Fibroblast of lung (primary cell): ENCODE data around the gene ANKRD44. TPM values are rescaled to one million over a fixed set of nuclear protein-coding genes. Genes with fewer than 3 reads are reported as not detected.
A peak's percentile ranks its signal among the peaks of the same experiment; 100 is the strongest.

Experiments
- DNase-seq, 2 donors: peaks; one replicate each; pipeline versions ENCODE4 v3.0.0 to v3.0.0-alpha.2; 2010; ENCODE audit warnings: low read depth in 2 of 2
- H2AFZ ChIP-seq: 2 replicates; pipeline ENCODE4 v1.5.1; 2012; ENCODE audit warnings: low read length, control low read depth, inconsistent platforms
- H3K27ac ChIP-seq: 2 replicates; pipeline ENCODE4 v1.5.1; 2011; ENCODE audit warnings: low read length, control low read depth; ENCODE audit not compliant: insufficient read depth
- H3K27me3 ChIP-seq: 2 replicates; pipeline ENCODE4 v1.5.1; 2011; ENCODE audit warnings: mild to moderate bottlenecking, low read length; ENCODE audit not compliant: control insufficient read depth, insufficient read depth
- H3K36me3 ChIP-seq: 2 replicates; pipeline ENCODE4 v1.5.1; 2011; ENCODE audit warnings: low read length; ENCODE audit not compliant: control insufficient read depth, insufficient read depth
- H3K4me1 ChIP-seq: 2 replicates; pipeline ENCODE4 v1.5.1; 2011; ENCODE audit warnings: low read length; ENCODE audit not compliant: control insufficient read depth, insufficient read depth; ENCODE audit errors: extremely low read depth
- H3K4me2 ChIP-seq: 2 replicates; pipeline ENCODE4 v1.5.1; 2011; ENCODE audit warnings: low read length, control low read depth; ENCODE audit not compliant: insufficient read depth; ENCODE audit errors: extremely low read depth
- H3K4me3 ChIP-seq, 4 experiments: fragments of 200-600 bp in 1 of 4; sonication (generic) in 1 of 4; replicated peaks in 1 of 4; 2 replicates each; pipeline ENCODE4 v1.5.1; 2011 to 2016; ENCODE audit warnings: low read length in 4 of 4, low read depth in 3 of 4, mild to moderate bottlenecking in 3 of 4, control low read depth in 2 of 4, inconsistent platforms in 1 of 4, mixed read lengths in 1 of 4; ENCODE audit not compliant: insufficient read depth in 1 of 4; ENCODE audit errors: control extremely low read depth in 1 of 4
- H3K79me2 ChIP-seq: 2 replicates; pipeline ENCODE4 v1.5.1; 2012; ENCODE audit warnings: mild to moderate bottlenecking, low read length, inconsistent platforms; ENCODE audit not compliant: control insufficient read depth, insufficient read depth
- H3K9ac ChIP-seq: 2 replicates; pipeline ENCODE4 v1.5.1; 2011; ENCODE audit warnings: mild to moderate bottlenecking, low read length, control low read depth; ENCODE audit not compliant: insufficient read depth
- H3K9me3 ChIP-seq: 2 replicates; pipeline ENCODE4 v1.5.1; 2012; ENCODE audit warnings: low read depth, low read length; ENCODE audit not compliant: control insufficient read depth, insufficient read depth
- H4K20me1 ChIP-seq: 2 replicates; pipeline ENCODE4 v1.5.1; 2011; ENCODE audit warnings: low read length; ENCODE audit not compliant: control insufficient read depth, insufficient read depth; ENCODE audit errors: extremely low read depth
- CTCF ChIP-seq, 2 donors: IDR thresholded peaks in 1 of 2; conservative IDR thresholded peaks in 1 of 2; 1 replicate in 1 of 2; 2 replicates in 1 of 2; pipeline ENCODE4 v1.5.1; 2011 to 2012; ENCODE audit warnings: low read length in 2 of 2, control low read depth in 1 of 2, inconsistent platforms in 1 of 2, low read depth in 1 of 2, mild to moderate bottlenecking in 1 of 2
- EZH2 ChIP-seq: IDR thresholded peaks from 2 replicates; pipeline ENCODE4 v1.5.1; 2012; ENCODE audit warnings: low read length, control low read depth, mild to moderate bottlenecking; ENCODE audit errors: missing control alignments
- polyA plus RNA-seq, 2 donors: library from polyadenylated mRNA; depleted of rRNA in 1 of 2; stranded (reverse) in 1 of 2; unstranded in 1 of 2; fragments of >200 nt; gene quantifications; 2 replicates each; pipeline ENCODE4 v1.2.1, GENCODE V29; 2011 to 2012; ENCODE audit warnings: missing spikeins in 1 of 2
- total RNA-seq: library from RNA; depleted of rRNA; stranded (reverse); fragments of >200 nt; gene quantifications from 2 replicates; pipeline ENCODE4 v1.2.1, GENCODE V29; 2014

ANKRD44 gene
- total and polyA plus RNA-seq, 2 donors (not counting 1 experiment from before 2014, with no cell fraction given), result 7.6 to 9.7 TPM

- no peaks in the 10 kb centered on the region for H3K27me3 ChIP-seq
- no peaks in the 10 kb centered on the region for H3K9me3 ChIP-seq
- no peak overlapping the region for H3K4me3 ChIP-seq
- no peaks in the 10 kb centered on the region for H3K79me2 ChIP-seq
- H3K4me1 ChIP-seq, result no peaks in the 10 kb centered on the region
- no peak overlapping the region for H3K27ac ChIP-seq
- H3K36me3 ChIP-seq, result no peaks in the 10 kb centered on the region
- no peak overlapping the region for H2AFZ ChIP-seq
- H3K9ac ChIP-seq, result no peak overlapping the region
- H4K20me1 ChIP-seq, result no peaks in the 10 kb centered on the region
- no peak overlapping the region for H3K4me2 ChIP-seq
- no peak for TF ChIP-seq CTCF (conservative IDR thresholded peaks at IDR 0.05 in 1 of 2, IDR thresholded peaks at IDR 0.05 in 1 of 2; ENCODE audit: low read depth in 1 of 2, low read length in 2 of 2)
- no peak for DNase-seq
Measured at GRCh38 chr2:197170208-197170607, 140.4 kb downstream of the ANKRD44 start.

GRCh38 chr2:197168705-197169104, 141.9 kb downstream of the ANKRD44 start:
- Histone ChIP-seq H3K9me3 (no peaks in the 10 kb centered on the region), H3K4me3 (no peak overlapping the region), H3K79me2 (no peaks in the 10 kb centered on the region), H3K9ac (no peak overlapping the region), H4K20me1 (no peaks in the 10 kb centered on the region), H3K36me3 (no peaks in the 10 kb centered on the region), H2AFZ (no peak overlapping the region), H3K27ac (no peak overlapping the region), H3K4me2 (no peak overlapping the region), H3K4me1 (no peaks in the 10 kb centered on the region), H3K27me3 (no peaks in the 10 kb centered on the region)
- TF ChIP-seq CTCF (conservative IDR thresholded peaks at IDR 0.05 in 1 of 2, IDR thresholded peaks at IDR 0.05 in 1 of 2; ENCODE audit: low read depth in 1 of 2, low read length in 2 of 2) (peak; percentile 46 to 74), EZH2 (no peak)
- DNase-seq, result peak; percentile 42 to 74

GRCh38 chr2:197167608-197168314, 142.8 kb downstream of the ANKRD44 start:
- H3K36me3 ChIP-seq, result no peaks in the 10 kb centered on the region
- H4K20me1 ChIP-seq, result no peaks in the 10 kb centered on the region
- no peaks in the 10 kb centered on the region for H3K79me2 ChIP-seq
- H3K4me1 ChIP-seq, result no peaks in the 10 kb centered on the region
- H3K4me3 ChIP-seq, result no peak overlapping the region
- no peak overlapping the region for H3K9ac ChIP-seq
- no peak overlapping the region for H2AFZ ChIP-seq
- H3K27me3 ChIP-seq, result no peaks in the 10 kb centered on the region
- TF ChIP-seq EZH2 (no peak), CTCF (conservative IDR thresholded peaks at IDR 0.05 in 1 of 2, IDR thresholded peaks at IDR 0.05 in 1 of 2; ENCODE audit: low read depth in 1 of 2, low read length in 2 of 2) (no peak)
- H3K4me2 ChIP-seq, result no peak overlapping the region
- no peak overlapping the region for H3K27ac ChIP-seq
- no peaks in the 10 kb centered on the region for H3K9me3 ChIP-seq
- no peak for DNase-seq
